ENCODE measurements around the gene SLC23A1.
"Not testable (repeated sequence)": the region's sequence is repeated elsewhere in the genome, so short reads cannot be mapped to it uniquely, and the experiment has no call there.

The SLC23A1 gene

DNA sequence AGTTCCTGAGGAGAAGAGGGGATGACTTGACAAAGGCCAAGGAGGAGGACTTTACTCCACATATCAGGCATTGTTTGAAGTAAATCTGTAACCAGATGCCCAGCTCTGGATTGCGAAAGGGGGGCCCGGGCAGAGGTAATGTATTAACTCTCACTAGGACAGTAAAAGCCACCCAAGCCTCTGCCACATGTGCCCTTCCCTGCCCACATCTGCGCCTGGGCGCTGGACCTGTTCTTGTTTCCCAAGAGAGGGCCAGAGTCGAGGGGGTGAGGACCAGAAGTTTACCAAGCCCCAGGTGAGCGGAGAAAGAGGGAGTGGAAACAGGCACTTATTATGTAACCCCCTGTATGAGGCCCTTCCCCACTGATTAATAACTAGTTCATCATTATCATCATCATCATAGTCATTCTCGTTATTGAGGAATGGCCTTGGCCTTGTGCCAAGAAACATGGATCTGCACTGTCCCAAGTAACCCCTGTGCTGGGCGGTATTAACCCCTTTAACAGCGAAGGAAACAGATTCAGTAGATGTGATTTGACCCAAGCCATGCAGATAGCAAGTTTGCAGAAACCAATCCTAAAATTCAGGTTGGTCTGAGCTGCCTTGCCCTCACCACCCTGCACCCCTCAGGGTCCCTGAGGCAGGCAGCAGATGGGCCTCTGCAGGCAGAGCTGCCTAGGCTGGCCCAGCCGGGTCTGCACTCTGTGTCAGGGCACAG is at the start of gene SLC23A1:
Gene SLC23A1, minus strand, starts transcription at position 23 of the 718 bp plus-strand sequence. CDS start 44 bp downstream, outside the sequence.
- no peak for DNase-seq

DNA sequence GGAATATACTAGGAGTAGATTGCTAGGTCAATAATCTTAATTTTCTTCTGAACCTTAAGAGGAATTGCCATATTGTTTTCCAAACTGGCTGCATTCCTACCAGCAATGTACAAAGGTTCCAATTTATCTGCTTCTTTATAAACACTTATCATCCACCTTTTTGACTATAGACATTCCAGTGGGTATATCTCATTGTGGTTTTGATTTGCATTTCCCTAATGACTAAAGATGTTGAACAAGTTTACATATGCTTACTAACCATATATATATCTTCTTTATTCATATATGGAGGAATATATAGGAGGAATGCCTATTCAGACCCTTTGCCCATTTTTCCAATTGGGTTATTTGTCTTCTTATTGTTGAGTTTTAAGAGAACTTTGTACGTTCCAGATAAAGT is 48.6 kb upstream of the SLC23A1 start:
- no peak for DNase-seq

DNA sequence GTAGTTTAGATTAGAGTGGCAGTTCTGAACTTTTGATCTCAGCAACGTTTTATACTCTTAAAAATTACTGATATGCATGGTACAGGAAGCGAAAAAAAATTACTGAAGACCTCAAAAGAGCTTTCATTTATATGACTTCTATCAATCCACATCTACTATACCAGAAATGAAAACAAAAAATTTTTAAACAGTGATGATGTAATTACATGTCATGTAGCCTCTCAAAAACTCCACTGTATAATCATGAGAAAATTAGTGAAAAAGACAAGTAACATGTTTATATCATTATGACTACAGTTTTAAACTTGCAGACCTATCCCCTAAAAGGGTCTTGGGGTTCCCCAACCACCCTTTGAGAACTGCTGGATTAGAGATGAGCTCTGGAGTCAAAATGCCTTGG is 46.9 kb upstream of the SLC23A1 start:
- DNase-seq: no peak

DNA sequence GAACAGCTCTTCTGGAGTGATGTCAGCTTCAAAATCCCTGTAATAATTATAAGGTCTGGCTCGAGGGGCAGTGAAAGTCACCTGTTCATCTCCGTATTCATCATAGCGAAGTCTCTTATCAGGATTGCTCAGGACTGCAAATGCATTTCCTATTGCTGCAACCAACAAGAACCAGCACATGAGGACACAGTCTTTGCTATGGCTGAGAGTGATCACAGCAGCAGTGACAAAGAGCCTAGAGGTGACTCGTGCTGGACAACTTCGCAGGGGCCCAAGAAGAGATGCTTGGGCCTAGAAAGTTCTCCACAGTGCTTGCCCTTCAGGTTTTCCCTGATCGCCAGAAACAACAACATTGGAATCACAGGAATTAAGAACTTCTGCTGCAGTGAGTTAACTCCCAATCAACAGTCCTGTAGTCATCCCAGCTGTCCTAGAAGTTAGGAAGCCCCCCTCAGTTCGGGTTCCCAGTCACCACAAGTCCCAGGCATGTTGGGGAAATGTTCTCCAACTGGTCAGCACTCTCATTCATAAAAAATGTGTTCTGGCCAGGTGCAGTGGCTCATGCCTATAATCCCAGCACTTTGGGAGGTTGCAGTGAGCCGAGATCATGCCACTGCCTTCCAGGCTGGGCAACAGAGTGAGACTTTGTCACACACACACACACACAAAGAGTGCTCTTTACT is 43.2 kb upstream of the SLC23A1 start:
- DNase-seq: peak; percentile 60

DNA sequence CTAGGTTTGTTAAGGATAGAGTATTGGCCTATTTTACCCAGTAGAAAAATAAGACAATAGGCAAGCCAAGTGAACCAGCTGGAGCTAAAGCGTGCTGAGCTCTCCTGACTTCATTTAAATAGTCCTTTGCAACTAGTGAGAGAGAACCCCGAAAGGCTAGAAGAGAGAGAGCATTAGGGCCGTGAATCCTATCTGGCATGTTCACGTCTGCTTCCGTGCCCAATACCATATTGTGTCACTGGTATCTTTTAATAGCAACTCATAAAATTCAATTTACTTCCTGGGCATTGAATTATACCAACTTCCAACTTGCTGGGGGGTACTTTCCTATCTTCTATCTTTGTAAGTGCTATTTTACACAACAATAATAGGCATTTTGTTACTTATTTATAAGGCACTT is 42.4 kb upstream of the SLC23A1 start:
- no peak for DNase-seq

DNA sequence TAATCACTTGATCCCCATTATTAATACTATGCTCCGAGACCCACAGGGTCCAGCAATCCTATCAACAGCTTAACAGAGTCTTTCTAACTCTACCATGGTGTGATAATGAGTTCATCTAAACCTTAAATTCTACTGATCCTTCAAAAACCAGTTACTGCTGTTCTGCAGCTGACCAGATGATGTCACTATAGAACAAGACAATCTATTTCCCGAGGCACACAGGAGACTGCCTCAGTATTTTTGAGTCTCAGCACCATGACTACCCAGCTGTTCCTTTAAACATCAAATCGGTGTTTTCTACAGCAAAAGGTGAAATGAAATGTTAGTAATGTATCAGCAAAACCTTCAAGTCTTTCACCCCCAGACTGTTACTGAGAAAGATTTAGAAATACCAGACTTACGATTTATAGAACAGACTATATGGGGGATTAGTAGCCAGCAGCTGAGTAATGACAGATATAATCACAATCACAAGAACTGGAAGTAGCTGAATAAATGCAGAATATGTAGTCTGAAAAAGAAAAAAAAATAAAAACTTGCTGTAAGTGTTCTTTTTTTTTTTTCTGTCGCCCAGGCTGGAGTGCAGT is 39.3 kb upstream of the SLC23A1 start:
- DNase-seq: peak; percentile 56

DNA sequence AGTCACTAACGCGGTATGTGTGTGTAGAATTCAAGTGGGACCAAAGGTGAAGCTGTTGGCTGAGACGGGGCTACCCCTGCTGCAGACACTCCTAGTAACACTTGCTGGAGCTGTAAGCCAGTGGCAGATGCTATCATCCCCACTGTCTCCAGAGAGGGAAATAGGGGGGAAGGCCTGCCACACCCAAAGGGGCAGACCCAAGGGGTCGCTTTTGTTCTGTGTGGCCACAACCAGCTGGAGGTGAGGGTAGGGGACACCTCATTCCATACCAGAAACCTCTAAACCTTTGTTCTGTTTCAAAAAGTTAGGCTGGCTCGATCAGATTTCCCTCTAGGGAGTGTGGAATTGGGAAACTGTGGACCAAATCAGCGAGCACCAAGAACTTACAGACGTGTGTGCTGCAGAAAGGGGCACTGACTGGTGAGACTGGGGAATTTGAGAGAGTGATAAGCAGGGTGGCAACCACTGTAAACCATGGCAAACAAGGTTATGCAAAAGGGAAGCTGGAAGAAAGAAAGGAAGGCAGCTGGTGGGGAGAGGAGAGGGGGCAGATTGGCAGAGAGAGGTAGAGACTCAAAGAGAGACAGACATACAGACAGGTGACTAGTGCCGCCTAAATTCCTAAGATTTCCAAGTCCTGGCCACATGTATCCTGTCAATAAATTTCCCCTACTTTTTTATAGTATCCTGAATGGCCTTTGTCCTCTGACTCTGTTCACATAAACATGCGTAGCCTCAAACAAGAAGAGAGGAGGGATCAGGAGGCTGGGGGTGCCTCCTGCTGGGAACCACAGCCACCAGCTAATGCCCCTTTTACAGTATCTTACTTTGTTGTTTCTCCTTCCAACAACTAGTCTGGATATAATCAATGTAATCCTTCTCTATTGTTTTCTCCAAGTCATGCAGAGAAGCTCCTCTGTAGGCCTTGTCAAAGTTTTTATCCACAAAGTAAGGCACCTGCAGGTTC is 36.4 kb upstream of the SLC23A1 start:
- DNase-seq: peak; percentile 27

DNA sequence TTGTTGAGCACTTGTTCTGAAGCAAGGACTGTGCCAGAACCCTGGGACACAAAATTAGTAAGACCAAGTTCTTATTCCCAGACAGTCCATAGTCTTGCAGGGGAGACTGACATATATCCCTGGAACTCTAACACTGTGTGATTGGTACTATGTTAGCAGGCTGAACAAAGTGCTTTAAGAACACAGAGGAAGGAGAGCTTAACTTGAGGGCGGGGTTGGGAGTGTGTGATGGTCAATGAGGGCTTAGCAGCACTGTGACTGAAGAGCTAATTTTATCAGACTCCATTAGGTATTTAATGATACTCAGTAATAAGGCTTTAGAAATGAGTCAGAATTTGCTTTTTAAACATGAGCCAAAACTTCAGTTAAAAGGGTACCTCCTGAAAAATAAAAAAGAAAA is 35.7 kb upstream of the SLC23A1 start:
- peak; percentile 6 for DNase-seq

DNA sequence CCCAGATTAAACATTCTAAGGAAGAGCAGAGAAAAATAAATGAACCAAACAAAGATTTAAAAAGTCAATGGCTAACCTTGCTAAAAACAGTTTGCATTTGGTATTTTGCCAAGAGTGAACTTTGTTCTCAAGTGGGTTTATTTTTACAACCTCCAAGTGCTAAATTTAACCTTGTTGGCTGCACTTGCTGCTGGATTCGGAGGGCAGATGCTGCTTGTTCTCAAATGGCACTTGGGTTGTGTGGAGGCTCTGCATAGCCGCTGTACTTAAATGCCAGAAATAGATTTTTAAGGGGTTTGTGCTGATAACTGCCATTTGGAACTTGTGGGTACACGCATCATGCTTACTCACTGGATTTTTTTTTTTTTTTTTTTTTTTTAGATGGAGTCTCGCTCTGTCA is 34.1 kb upstream of the SLC23A1 start:
- DNase-seq: peak; percentile 12

DNA sequence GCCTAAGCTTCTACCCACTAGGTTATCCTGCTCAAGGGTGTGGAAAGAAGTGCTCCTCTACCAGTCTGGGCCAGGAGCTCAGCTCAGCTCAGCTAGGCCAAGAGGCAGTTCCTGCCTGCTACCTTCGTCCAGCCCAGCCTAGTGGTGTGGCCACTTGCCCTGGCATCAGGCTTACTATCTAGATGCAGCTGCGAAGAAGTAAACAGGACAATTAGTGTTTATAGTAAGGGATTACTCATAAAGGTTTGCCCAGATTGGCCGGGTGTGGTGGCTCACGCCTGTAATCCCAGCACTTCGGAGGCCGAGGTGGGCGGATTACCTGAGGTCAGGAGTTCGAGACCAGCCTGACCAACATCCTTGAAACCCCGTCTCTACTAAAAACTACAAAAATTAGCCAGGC is 33.6 kb upstream of the SLC23A1 start:
- peak; percentile 35 for DNase-seq

DNA sequence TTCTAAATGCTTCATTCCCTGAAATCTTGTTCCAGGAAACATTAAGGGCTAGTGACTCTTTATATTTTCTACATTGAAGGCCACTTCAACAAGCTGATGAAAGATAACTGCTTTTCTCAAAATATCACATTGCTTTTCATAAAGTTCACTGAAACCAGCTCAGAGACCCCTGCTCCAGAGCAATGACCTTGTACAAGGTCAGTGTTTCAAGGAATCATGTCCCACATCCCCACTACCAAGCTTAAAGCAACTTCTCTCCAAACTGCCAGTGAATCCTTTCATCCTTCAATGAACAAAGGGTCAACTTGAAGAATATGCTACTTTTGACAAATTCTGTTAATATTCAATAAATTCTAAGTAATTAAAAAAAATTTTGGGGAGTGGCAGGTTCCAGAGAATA is 32.8 kb upstream of the SLC23A1 start:
- peak; percentile 4 for DNase-seq

DNA sequence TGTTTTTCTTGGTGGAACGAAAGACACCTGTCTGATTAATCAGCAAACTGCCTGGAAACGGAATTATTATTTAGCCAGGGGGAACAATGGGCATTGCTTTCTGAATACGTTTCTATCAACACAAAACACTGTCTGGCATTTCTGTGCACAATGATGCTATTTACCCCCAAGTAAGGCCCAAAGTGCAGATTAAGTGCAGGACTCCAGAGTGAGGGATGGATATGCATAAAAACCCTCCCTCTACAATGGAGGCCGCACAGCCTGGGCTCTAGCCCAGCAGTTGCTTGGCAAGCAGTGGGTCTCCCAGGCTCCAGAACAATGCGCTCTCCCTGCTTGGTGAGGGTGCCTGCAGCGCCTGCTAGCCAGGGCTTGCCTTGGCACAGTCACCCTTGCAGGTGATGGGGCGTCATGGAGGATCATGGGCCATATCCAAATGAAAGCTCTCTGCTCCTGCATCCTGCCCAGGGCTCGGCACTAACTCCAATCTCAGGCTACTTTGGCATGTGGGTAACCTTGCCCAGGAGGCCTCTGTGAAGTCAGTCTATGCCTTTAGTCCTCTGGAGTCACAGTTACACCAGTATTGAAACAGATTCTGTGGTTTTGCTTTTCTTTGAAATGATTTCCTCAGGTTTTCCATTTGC is 32.2 kb upstream of the SLC23A1 start:
- peak; percentile 29 for DNase-seq

DNA sequence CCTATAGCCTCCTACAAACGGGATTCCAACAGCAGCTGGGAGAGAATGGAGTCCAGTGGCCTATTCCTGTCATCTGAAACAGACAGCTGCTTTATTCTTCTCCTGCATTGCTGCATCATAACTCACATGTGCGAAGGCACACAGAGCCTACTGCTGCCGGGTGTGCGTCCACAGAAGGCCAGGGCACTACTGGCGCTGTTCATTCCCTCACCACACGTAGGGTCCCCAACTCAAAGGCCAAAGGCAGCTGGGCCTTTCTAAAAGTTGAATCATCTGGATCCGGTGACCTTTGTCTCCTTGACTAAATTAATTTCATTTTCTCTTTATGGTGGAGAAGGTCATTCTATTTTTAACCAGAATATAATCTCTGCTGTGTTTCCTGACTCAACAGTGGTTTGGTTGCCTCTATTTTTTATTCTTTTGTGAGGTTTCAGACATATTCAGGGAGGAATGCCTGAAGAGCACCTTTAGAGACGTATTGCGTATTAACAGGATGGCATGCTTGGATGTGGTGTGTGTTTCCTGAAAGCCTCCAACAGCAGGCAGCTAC is 31.6 kb upstream of the SLC23A1 start:
- peak; percentile 24 for DNase-seq

DNA sequence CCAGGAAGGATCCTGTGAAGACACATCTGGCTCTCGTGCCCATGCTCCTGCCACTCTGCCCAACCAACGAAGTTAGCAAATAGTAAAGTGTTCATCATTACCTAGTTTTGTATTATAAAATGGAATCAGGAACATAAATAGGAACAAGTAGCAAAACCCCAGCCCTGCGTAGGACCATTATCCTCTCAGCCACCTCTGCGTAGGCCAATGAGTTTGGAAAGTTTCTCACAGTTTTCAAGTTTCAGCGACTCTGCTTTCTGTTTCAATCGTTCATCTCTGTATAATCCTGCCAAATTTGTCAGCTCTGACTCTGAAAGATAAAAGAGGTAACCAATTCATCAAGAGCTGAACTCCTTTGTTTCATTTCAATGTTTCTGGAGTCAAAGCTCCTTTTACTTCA is 30.9 kb upstream of the SLC23A1 start:
- no peak for DNase-seq

DNA sequence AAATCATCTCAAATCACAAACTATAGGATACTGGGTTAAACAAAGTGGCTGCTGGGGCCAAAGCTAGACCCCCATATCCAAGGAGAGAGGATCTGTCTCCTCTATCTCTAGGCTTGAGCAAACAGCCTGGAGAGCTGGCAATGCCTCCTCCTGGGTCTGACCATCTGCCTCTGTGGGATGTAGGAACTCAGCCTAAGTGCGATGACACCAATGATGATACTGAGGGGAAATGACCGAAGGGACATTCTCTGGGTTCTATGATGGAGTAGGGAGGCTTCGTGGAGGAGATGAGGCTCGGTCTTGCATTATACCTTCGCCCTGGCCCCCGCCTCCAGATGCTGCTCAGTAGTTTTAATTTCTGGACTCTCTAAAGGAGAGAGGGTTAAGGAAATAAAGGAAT is 30.1 kb upstream of the SLC23A1 start:
- DNase-seq: peak; percentile 23

DNA sequence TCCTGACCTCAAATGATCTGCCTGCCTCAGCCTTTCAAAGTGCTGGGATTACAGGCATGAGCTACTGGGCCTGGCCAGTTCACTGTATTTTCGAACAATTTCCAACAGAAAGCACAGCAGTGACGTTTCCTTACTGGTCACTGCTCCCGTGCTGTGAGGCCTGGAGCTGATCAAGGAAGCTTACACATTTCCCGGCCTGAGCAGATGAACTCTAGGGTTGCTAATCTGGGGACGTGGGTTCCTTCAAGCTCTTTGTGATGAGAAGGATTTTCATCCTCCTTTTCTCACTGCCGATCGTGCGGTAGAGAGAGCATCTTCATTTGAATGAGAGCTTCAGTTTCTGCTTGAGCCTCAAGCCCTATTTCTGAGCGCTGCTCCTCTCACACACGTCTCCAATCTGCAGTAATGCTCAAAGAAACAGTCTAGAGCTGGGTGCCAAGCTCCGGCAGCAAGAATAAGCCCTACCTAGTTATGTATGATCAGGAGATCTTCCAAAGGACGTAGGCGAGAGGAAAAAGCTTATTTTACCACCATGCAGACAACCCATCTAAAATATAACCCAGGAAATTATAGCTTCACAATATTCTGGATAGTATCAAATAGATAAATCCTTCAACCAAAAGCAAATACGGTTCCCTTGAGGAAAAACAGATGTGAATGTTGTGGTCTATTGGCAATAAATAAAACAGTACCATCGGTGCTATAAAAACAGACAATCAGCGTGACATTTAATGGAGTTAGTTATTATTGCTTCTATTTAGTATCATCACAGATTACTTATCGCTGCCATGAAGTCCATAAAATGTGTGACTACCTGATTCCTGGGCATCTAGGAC is 28.1 kb upstream of the SLC23A1 start:
- DNase-seq: peak; percentile 30

DNA sequence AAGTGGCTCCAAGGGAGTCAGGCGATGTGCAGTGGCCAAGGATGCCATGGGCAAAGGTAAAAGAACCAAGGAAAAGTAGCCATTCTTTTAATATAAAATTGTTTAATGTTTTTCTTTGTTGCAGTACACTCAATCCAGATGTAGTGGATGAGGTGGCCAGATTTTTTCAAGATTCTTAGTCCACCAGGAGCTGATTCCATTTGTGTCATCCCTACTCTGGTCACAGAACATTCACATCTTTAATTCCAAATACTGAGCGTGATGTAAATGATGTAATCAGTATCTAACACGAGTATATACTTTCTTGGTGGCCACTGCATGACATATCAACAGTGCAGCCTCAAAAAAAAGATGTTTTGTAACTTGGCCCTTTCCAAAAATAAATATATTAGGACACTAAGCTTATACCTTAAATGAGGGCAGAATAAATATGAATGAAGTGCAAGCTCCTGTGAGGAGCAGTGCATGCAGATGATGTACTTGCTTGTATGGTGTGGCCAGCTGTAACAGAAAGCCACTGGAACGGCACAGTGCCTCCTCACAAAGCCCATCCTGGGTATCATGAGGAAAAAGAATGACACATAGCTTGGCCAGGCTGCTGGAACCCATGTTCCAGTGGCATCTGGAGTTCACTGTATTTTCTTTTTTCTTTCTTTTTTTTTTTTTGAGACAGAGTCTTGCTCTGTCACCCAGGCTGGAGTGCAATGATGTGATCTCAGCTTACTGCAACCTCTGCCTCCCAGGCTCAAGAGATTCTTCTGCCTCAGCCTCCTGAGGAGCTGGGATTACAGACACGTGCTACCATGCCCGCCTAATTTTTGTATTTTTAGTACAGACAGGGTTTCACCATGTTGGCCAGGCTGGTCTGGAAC is 27.3 kb upstream of the SLC23A1 start:
- peak; percentile 17 for DNase-seq

DNA sequence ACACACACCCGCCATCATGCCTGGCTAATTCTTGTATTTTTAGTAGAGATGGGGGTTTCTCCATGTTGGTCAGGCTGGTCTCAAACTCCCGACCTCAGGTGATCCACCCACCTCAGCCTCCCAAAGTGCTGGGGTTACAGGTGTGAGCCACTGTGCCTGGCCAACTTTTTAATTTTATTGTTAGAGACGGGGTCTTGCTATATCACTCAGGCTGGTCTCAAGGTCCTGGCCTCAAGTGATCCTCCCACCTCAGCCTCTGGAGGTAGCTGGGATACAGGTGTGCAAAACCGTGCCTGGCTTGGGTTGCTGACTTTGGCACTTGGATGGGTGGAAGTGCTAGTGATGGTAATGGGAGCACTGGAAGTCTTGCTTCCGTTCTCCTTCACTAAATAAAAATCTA is 26.0 kb upstream of the SLC23A1 start:
- not testable (repeated sequence) for DNase-seq

DNA sequence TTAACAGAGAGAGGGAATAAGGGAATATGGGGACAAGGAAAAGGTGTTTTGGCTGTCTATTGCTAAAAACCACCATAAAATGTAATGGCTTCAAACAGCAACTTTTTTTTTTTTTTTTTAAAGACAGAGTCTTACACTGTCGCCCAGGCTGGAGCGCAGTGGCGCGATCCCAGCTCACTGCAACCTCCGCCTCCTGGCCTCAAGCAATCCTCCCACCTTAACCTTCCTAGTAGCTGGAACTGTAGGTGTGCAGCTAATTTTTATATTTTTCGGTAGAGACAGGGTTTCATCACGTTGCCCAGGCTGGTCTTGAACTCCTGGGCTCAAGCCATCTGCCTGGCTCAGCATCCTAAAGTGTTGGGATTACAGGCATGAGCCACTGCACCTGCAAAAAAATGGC is 25.1 kb upstream of the SLC23A1 start:
- no peak for DNase-seq

DNA sequence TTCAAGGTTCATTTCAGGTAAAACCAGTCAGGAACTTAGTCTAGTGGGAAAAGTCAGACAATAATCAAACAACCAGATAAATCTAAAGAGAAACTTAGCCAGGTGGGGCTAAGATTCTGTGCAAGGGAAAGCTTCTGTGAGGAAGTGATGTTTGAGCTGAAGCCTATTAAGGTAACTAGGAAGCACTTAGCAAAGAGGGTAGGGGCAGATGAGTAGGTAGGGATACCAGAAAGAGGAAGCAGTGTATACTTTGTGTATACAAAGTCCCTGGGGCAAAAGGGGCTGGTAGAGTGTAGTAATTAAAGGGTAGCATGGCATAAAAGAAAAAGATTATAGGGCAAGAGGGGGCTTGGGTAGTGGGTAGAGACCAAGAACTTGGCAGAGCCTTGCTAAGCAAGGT is 24.4 kb upstream of the SLC23A1 start:
- DNase-seq: no peak
